ENCODE data around the gene ASZ1.
"Not testable (repeated sequence)": the region's sequence is repeated elsewhere in the genome, so short reads cannot be mapped to it uniquely, and the experiment has no call there.

ASZ1 gene

GRCh38 chr7:117427258-117427701, at the start of gene ASZ1:
TSS of gene ASZ1 (minus strand) at chr7:117427493. CDS start at chr7:117427460, 33 bp downstream.
- DNase-seq = no peak

GRCh38 chr7:117476557-117477215, 49.4 kb upstream of the ASZ1 start:
- no peak for DNase-seq

DNA sequence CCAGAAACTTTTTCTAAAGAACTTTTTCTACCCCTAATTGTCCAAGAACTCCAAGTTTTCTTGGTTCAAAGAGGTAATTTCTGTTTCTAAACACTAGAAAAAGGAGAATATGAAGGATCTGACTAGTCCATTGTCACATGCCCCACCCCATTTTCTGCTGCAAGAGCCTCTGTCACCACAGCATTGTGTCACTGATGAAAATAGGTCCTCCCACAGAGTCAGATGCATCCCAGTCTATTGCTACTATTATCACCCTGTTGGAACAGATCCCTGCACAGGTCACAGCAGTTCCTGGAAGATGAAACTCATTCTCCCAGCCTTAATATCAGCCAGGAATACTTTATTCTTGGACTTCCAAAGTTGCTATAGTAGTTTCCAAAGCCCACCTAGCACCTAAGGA, 45.0 kb upstream of the ASZ1 start:
- DNase-seq = no peak

- DNase-seq = no peak
These were observed 43.5 kb upstream of the ASZ1 start for GRCh38 chr7:117470777-117471176.

DNA sequence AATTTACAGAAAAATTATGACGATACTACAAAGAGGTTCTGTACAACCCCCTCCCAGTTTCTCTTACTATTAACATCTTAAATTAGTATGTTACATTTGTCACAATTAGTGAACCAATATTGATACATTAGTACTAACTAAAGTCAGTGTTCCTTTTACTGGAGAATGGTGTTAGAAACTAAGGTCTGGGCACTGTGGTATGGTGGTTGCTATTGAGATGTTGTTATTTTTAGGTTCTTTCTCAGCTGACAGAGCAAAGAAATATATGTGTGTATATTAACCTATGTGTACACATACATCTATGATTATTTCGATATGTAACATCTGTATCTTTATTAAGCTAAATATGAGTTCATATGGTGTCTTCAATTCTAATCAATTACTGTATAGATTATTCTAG, 40.9 kb upstream of the ASZ1 start:
- no peak for DNase-seq

GRCh38 chr7:117460815-117461214, 33.5 kb upstream of the ASZ1 start:
- not testable (repeated sequence) for DNase-seq

DNA sequence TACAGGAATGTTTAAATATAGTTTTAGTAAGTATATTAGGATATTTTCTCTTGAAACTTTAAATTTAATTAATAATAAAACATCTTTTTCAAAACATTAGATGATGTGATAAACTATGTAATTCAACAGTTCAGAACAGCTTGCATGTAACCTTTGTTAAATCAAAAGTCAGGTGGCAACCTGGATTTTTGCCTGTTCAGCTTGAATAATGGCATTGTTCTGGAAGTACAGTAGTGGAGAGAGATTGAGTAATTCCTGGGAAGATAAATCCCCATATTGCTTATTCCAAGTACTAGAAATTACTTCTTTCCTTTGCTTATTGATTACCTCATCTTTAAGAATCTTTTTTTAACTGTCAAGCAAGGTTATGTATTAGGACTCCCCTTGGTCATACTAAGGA, 32.4 kb upstream of the ASZ1 start:
- DNase-seq = no peak

DNA sequence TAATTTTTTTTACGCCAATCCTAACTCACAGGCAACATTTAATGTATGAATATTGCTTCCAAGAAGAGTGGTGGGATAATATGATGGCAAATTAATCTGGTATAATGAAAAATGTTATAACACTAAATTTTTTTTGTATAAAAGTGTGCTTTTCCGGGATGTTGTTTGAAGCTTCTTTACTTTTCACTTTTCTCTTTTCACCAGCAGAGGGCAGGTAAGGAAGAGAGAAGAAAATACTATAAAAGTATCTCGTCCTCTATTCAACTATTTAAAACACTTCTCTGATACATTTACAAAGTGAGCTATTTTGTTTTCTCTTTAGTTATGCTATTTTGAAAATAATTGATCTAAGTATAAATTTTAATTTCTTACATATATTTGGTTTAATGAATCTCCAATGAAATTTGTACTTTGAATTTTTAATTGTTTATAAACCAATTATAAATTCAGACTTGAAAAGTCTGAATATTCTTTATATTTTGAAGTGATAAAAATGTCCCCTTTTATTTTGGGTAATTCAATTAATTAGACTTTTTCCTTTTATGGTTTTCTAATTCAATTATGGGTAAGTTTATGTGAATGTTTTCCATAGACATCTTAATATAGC, 31.8 kb upstream of the ASZ1 start:
- no peak for DNase-seq

DNA sequence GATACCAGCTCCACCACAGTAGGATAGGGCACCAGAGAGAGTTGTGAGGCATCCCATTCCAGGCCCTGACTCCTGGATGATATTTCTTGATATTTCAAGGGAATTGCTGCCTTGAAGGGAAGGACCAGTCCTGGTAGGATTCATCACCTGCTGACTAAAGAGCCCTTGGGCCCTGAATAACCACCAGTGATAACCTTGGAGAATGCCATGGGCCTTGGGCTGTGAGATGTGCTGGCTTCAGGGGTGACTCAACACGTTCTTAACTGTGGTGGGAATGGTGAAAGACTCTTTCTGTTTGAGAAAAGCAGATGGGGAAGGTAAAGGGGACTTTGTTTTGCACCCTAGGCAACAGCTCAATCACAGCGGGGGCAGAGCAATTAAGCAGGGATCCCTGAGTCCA, 21.4 kb upstream of the ASZ1 start:
- DNase-seq = no peak

- no peak for DNase-seq
These were observed 19.0 kb upstream of the ASZ1 start for GRCh38 chr7:117446220-117446815.

DNA sequence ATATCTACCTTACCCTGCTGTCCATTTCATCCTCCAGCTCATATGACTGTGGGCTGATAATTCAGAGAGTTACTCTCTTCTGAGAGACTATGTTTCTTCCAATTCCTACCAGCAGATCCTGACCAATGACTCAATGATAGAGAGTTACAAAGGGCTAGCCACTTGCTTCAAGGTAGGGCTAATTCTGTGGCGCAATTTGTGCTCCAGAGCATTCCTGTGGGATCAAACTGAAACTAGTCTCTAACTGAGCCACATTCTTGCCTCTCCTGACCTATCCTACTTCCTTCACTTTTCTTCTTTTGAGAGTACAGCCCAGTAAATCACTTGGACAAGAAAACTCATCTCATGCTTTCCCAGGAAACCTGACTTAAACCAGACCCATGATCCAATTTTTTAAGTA, 17.9 kb upstream of the ASZ1 start:
- no peak for DNase-seq

- DNase-seq = no peak
These were observed 17.4 kb upstream of the ASZ1 start for GRCh38 chr7:117444646-117445045.

- no peak for DNase-seq
These were observed 8.3 kb upstream of the ASZ1 start for GRCh38 chr7:117435475-117436043.

GRCh38 chr7:117424090-117424829, 3.0 kb downstream of the ASZ1 start:
- DNase-seq = no peak

- not testable (repeated sequence) for DNase-seq
These were observed 12.7 kb downstream of the ASZ1 start for GRCh38 chr7:117414591-117414990.

- no peak for DNase-seq
These were observed 14.2 kb downstream of the ASZ1 start for GRCh38 chr7:117412946-117413559.

GRCh38 chr7:117412390-117412789, 14.9 kb downstream of the ASZ1 start:
- DNase-seq = no peak

DNA sequence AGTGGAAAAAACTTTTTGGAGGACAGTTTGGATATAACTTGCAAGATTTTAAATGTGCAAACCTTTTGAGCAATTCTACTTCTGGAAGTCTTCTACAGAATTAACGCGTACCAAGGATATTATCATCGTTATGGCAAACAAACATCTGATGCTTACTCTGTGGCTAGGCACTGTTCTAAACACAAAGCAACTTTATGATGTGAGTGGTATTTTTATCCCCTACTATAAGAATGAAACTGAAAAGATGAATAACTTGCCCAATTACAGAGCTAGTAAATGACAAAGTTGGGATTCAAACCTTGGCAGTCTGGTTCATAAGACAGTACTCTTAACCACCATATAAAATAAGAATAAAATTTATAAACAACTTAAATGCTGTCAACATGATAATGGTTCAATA, 15.8 kb downstream of the ASZ1 start:
- DNase-seq = no peak

GRCh38 chr7:117408831-117409230, 18.5 kb downstream of the ASZ1 start:
- no peak for DNase-seq

DNA sequence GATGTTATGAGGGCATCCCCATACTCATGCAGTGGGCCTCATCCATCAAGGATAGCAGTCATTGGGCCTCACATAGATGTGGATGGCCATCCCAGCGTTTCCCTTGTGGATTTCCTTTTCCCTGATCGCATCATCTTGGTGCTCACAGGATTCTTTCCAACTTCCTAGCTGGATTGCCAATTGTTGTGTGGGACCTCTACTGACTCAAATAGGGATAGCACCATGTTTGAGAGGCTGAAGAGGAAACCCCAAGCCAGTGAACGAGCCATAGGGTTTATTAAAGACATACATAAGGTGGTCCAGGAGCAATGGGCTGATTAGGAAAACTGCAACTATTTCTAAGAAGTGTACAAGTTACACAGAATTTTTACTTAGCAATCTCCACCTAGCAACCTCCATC, 21.8 kb downstream of the ASZ1 start:
- DNase-seq = no peak

GRCh38 chr7:117403737-117404136, 23.6 kb downstream of the ASZ1 start:
- DNase-seq = no peak

- no peak for DNase-seq
These were observed 25.2 kb downstream of the ASZ1 start for GRCh38 chr7:117402109-117402508.
